Chondrocyte (in vitro differentiated cells): ENCODE data around the gene DLG4. TPM values are rescaled to one million over a fixed set of nuclear protein-coding genes. Genes with fewer than 3 reads are reported as not detected.
"Not testable (repeated sequence)": the region's sequence is repeated elsewhere in the genome, so short reads cannot be mapped to it uniquely, and the experiment has no call there.

Source experiments
- DNase-seq: peaks from one replicate; pipeline ENCODE4 v3.0.0; 2021; ENCODE audit warnings: mixed read lengths, low spot score
- H3K27ac Mint-ChIP-seq: one replicate; pipeline ENCODE4 v1.8.0; 2021; ENCODE audit warnings: mild to moderate bottlenecking, moderate library complexity, mixed read lengths; ENCODE audit not compliant: unreplicated experiment
- H3K27me3 Mint-ChIP-seq: 2 replicates; pipeline ENCODE4 v1.8.0; 2021; ENCODE audit warnings: low read depth, mixed read lengths
- H3K36me3 Mint-ChIP-seq: 2 replicates; pipeline ENCODE4 v1.8.0; 2021; ENCODE audit warnings: low read depth, mixed read lengths
- H3K4me1 Mint-ChIP-seq: 2 replicates; pipeline ENCODE4 v1.8.0; 2021; ENCODE audit warnings: low read depth, mild to moderate bottlenecking, mixed read lengths
- H3K4me3 Mint-ChIP-seq: one replicate; pipeline ENCODE4 v1.8.0; 2021; ENCODE audit warnings: mild to moderate bottlenecking, moderate library complexity, mixed read lengths; ENCODE audit not compliant: unreplicated experiment
- H3K9me3 Mint-ChIP-seq: 2 replicates; pipeline ENCODE4 v1.8.0; 2021; ENCODE audit warnings: low read depth, mixed read lengths
- total RNA-seq: library from RNA; stranded (reverse); gene quantifications from 3 replicates; pipeline ENCODE4 v1.2.1, GENCODE V29; 2021
- TF ChIP-seq, protein P1 (sequence below): fragments of 200-600 bp; sonication (generic); IDR thresholded peaks from 2 replicates; pipeline ENCODE4 v1.5.0; 2021; ENCODE audit warnings: antibody characterized with exemption, mild to moderate bottlenecking, moderate library complexity

DLG4 gene
- total RNA-seq, 1 donor from 2014 or later = 28.3 TPM

DNA sequence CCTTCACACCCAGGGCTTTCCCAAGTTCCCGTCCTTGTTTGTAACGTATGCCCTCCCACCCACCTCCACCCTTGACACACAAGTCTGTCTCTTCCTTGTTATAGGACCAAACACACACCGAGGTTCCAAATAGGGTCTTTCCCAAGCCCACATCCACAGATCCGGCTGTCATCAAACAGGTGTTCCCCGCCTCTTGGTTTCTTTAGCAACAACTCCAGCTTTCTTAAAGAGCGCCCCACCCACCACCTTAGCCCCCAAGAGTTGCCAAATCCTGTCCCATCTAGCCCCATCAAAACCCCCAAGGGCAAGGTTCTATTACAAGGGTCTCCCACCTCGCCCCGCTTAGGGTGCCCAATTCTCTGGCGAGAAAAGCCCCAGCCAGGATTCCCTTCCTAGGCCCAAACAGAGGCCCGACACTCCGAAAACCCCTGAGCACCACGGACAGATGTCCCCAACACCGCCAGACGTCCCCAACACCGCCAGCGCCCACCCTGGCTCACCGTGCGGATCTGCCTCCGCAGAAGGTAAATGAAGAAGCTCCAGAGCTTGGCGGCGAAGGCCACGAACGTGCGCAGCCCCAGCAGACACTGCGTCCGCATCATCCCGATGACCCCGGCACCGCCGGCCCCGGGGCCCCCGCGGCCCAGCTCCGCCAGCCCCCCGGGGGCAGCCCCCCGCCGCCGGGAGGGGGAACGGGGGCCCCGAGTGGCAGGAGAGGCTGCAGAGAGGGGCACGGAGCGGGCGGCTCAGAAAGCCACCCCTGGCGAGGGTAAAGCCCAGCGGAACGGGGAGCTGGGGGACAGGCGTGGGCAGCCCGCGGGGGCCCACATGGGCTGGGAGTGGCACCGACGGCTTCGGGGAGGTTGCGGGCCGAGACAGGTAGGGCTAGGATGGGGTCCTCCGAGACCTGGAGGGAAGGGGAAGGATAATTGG is 31.3 kb upstream of the DLG4 start:
- DNase-seq = no peak
- Mint-ChIP-seq H3K27me3 (no peaks in the 10 kb centered on the region), H3K4me1 (peaks cover 41% of the 10 kb centered on the region), H3K4me3 (peak overlapping the region; percentile 98), H3K27ac (peak overlapping the region; percentile 92), H3K36me3 (peaks cover 12% of the 10 kb centered on the region), H3K9me3 (no peaks in the 10 kb centered on the region)
- TF ChIP-seq, protein P1, sequence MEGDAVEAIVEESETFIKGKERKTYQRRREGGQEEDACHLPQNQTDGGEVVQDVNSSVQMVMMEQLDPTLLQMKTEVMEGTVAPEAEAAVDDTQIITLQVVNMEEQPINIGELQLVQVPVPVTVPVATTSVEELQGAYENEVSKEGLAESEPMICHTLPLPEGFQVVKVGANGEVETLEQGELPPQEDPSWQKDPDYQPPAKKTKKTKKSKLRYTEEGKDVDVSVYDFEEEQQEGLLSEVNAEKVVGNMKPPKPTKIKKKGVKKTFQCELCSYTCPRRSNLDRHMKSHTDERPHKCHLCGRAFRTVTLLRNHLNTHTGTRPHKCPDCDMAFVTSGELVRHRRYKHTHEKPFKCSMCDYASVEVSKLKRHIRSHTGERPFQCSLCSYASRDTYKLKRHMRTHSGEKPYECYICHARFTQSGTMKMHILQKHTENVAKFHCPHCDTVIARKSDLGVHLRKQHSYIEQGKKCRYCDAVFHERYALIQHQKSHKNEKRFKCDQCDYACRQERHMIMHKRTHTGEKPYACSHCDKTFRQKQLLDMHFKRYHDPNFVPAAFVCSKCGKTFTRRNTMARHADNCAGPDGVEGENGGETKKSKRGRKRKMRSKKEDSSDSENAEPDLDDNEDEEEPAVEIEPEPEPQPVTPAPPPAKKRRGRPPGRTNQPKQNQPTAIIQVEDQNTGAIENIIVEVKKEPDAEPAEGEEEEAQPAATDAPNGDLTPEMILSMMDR = no peak

DNA sequence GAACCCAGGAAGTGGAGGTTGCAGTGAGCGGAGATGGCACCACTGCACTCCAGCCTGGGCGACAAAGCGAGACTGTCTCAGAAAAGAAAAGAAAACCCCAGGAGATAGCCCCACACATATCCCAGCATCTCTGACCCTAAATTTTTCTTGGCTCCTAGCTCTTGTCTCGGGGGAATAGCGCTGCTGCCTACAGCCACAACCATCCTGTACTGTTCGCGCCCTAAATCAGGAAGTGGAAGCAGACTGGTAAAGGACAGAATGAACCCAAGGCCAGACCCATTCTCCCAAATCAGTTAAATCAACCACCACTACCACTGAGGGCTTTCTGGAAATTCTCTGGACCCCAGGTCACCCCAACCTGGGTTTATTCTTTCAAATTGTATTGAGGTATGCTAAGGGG is 30.2 kb upstream of the DLG4 start:
- peak overlapping the region; percentile 98 for H3K4me3 Mint-ChIP-seq
- peak overlapping the region; percentile 92 for H3K27ac Mint-ChIP-seq
- TF ChIP-seq, protein P1 = no peak
- H3K9me3 Mint-ChIP-seq = no peaks in the 10 kb centered on the region
- no peaks in the 10 kb centered on the region for H3K27me3 Mint-ChIP-seq
- H3K36me3 Mint-ChIP-seq = peaks cover 14% of the 10 kb centered on the region
- peaks cover 41% of the 10 kb centered on the region for H3K4me1 Mint-ChIP-seq
- no peak for DNase-seq

DNA sequence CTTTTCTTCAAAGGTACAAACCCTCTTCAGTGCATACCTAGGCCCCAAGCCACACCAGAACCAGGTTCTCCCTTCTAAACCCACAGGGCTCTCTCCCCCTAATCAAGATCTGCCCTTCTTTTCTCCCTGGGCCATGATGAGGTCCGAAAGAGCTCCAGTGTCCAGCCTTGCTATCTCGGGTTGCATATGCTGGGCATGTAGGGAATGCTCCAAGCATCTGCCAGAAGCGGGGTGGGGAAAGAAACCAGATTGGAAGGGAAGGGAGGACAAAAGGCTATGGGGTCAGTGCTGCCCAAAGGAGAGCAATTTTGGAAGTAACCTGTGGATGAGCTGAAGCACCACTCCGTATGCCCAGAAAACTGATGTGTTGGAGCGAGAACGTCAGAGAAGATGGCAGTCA is 29.6 kb upstream of the DLG4 start:
- peak overlapping the region; percentile 37 for H3K27ac Mint-ChIP-seq
- peaks cover 17% of the 10 kb centered on the region for H3K36me3 Mint-ChIP-seq
- H3K4me1 Mint-ChIP-seq = peaks cover 40% of the 10 kb centered on the region
- no peaks in the 10 kb centered on the region for H3K27me3 Mint-ChIP-seq
- TF ChIP-seq, protein P1 = no peak
- no peaks in the 10 kb centered on the region for H3K9me3 Mint-ChIP-seq
- DNase-seq = no peak
- peak overlapping the region; percentile 29 for H3K4me3 Mint-ChIP-seq

DNA sequence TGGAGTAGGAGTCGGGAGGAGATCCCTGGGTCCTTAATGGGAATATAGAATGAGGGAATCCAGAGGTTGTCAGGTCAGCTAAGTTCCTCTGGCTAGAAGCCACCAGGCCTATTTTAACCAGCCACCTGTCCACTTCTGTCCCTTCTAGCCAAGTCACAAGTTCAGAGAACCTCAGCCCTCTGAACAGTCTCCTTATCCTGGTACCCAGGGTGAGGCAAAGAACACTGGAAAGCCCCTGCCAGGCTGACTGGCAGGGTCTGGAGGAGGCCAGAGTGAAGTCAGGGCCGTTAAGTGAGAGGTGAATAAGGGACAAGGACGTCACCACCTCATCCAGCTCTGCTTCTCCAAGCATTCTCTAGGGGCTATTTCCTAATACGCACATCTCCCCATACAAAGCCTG is 29.2 kb upstream of the DLG4 start:
- H3K4me1 Mint-ChIP-seq = peaks cover 37% of the 10 kb centered on the region
- H3K27me3 Mint-ChIP-seq = no peaks in the 10 kb centered on the region
- H3K4me3 Mint-ChIP-seq = no peak overlapping the region
- no peak for DNase-seq
- TF ChIP-seq, protein P1 = no peak
- H3K9me3 Mint-ChIP-seq = no peaks in the 10 kb centered on the region
- peak overlapping the region; percentile 37 for H3K27ac Mint-ChIP-seq
- peaks cover 17% of the 10 kb centered on the region for H3K36me3 Mint-ChIP-seq

DNA sequence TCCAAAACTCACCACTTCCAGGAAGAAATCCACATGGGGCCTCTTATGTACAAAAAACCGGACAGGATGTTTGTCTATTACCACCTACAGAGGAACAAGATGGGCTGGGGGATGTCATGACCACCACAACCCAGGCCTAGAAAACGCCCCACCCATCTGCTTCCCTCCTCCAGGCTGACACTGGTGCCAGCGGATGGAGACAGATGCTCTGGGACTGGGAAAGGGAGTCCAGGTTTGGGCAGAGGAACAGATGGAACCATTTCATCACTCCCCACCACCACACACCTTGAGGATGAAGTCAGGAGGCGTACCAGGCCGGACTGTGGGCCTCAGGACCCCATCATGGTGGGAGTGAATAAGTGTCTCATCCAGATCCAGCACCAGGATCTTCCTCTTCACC is 27.1 kb upstream of the DLG4 start:
- Mint-ChIP-seq H3K27me3 (no peaks in the 10 kb centered on the region), H3K4me1 (peaks cover 33% of the 10 kb centered on the region), H3K4me3 (no peak overlapping the region), H3K27ac (no peak overlapping the region), H3K9me3 (no peaks in the 10 kb centered on the region), H3K36me3 (peaks cover 18% of the 10 kb centered on the region)
- DNase-seq = no peak
- TF ChIP-seq, protein P1 = no peak

DNA sequence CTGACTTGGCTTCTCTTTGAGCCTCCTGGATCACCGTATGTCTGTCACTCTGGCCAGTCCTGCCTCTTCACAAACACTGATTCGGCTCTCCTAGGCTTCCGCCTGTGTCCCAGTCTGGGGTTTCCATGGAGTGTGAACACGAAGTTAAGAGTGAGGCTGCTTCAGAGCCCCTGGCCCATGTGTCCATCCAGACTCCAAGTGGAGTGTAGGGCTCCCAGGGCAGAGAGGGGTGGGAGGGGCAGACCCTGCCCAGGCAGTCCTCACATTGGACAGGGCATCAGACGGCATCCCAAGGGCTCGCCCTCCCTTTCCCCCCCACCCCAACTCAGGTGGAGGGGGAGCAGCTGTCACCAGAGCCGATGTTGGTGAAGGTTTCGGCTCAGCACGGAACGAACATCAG is 24.2 kb upstream of the DLG4 start:
- not testable (repeated sequence) for DNase-seq, H3K9me3 Mint-ChIP-seq, H3K27me3 Mint-ChIP-seq
- Mint-ChIP-seq H3K4me3 (peak overlapping the region; percentile 87), H3K36me3 (peaks cover 26% of the 10 kb centered on the region), H3K27ac (peak overlapping the region; percentile 100), H3K4me1 (peaks cover 38% of the 10 kb centered on the region)
